Prostate gland (tissue), 2 donors: ENCODE measurements around the gene PSME2.

Experiments
- POLR2A ChIP-seq: fragments of 450-650 bp; IDR thresholded peaks from one replicate; pipeline ENCODE4 v1.6.1; 2016; ENCODE audit warnings: antibody characterized with exemption, mild to moderate bottlenecking
- TF ChIP-seq, protein P1 (sequence below), 4 experiments: fragments of 200-600 bp in 2 of 4; fragments of 450-650 bp in 2 of 4; sonication (generic) in 2 of 4; IDR thresholded peaks; 1 replicate in 3 of 4; 2 replicates in 1 of 4; pipeline ENCODE4 v1.5.1; 2016 to 2019; ENCODE audit warnings: antibody characterized with exemption in 4 of 4, mild to moderate bottlenecking in 2 of 4, moderate library complexity in 2 of 4

DNA sequence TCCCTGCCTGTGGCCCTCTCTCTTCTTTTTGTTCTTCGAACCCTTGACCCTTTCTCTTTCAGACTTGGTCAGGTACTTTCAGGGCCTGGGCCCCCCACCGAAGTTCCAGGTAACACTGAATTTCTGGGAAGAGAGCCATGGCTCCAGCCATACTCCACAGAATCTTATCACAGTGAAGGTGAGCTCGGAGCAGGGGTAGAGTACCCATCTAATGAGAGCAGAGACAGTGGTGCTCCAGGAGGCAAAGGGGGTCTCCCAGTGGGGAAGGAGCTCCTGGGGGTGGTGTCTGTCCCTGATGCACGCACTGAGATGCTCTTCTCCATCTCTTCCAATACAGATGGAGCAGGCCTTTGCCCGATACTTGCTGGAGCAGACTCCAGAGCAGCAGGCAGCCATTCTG is 19.4 kb upstream of the PSME2 start:
- TF ChIP-seq, protein P1, sequence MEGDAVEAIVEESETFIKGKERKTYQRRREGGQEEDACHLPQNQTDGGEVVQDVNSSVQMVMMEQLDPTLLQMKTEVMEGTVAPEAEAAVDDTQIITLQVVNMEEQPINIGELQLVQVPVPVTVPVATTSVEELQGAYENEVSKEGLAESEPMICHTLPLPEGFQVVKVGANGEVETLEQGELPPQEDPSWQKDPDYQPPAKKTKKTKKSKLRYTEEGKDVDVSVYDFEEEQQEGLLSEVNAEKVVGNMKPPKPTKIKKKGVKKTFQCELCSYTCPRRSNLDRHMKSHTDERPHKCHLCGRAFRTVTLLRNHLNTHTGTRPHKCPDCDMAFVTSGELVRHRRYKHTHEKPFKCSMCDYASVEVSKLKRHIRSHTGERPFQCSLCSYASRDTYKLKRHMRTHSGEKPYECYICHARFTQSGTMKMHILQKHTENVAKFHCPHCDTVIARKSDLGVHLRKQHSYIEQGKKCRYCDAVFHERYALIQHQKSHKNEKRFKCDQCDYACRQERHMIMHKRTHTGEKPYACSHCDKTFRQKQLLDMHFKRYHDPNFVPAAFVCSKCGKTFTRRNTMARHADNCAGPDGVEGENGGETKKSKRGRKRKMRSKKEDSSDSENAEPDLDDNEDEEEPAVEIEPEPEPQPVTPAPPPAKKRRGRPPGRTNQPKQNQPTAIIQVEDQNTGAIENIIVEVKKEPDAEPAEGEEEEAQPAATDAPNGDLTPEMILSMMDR (IDR thresholded peaks at IDR 0.05), result no peak
- no peak for TF ChIP-seq POLR2A
